Vagina (tissue), 2 donors: ENCODE measurements around the gene CCDC148.

Source experiments
- CTCF ChIP-seq, 3 experiments: fragments of 450-650 bp in 2 of 3; fragments of 200-600 bp in 1 of 3; sonication (generic) in 1 of 3; IDR thresholded peaks; one replicate each; pipeline ENCODE4 v1.5.1; 2017 to 2019; ENCODE audit warnings: antibody characterized with exemption in 3 of 3, mild to moderate bottlenecking in 2 of 3, moderate library complexity in 2 of 3
- POLR2AphosphoS5 ChIP-seq, 2 donors: sonication (generic); formaldehyde crosslinking; IDR thresholded peaks; one replicate each; pipeline ENCODE4 v1.9.0; 2017; ENCODE audit warnings: antibody characterized with exemption in 2 of 2, mild to moderate bottlenecking in 2 of 2, low read depth in 1 of 2; ENCODE audit not compliant: insufficient read depth in 1 of 2

- TF ChIP-seq POLR2AphosphoS5 (IDR thresholded peaks at IDR 0.05; ENCODE audit: insufficient read depth in 1 of 2, low read depth in 1 of 2) (no peak), CTCF (IDR thresholded peaks at IDR 0.05) (no peak)
Measured at GRCh38 chr2:158381205-158381604, 75.3 kb downstream of the CCDC148 start.
